GM12878 (cell line): ENCODE data around the gene MAD1L1.
"Not testable (repeated sequence)": the region's sequence is repeated elsewhere in the genome, so short reads cannot be mapped to it uniquely, and the experiment has no call there.

Experiments used
- CBFB ChIP-seq: IDR thresholded peaks from 2 replicates; pipeline ENCODE4 v1.6.1; 2016; ENCODE audit warnings: antibody characterized with exemption, low read depth
- CHD4 ChIP-seq: fragments of 200-600 bp; sonication (generic); IDR thresholded peaks from 2 replicates; pipeline ENCODE4 v1.6.1; 2016; ENCODE audit warnings: mild to moderate bottlenecking
- CTCF ChIP-seq, 3 experiments: IDR thresholded peaks in 2 of 3; conservative IDR thresholded peaks in 1 of 3; 2 replicates each; pipeline ENCODE4 v1.5.1; 2011; ENCODE audit warnings: low read depth in 3 of 3, low read length in 3 of 3, mild to moderate bottlenecking in 3 of 3, control low read depth in 2 of 3, moderate library complexity in 2 of 3, inconsistent platforms in 1 of 3, mixed read lengths in 1 of 3; ENCODE audit not compliant: control insufficient read depth in 2 of 3, insufficient read depth in 1 of 3; ENCODE audit errors: extremely low read depth in 1 of 3
- NR2C2 ChIP-seq: IDR thresholded peaks from 2 replicates; pipeline ENCODE4 v1.6.1; 2011; ENCODE audit warnings: borderline replicate concordance, low read depth; ENCODE audit not compliant: control insufficient read depth, insufficient read length
- SIN3A ChIP-seq: IDR thresholded peaks from 2 replicates; pipeline ENCODE4 v1.6.1; 2012; ENCODE audit warnings: low read depth, low read length, improper control_type of control experiment

DNA sequence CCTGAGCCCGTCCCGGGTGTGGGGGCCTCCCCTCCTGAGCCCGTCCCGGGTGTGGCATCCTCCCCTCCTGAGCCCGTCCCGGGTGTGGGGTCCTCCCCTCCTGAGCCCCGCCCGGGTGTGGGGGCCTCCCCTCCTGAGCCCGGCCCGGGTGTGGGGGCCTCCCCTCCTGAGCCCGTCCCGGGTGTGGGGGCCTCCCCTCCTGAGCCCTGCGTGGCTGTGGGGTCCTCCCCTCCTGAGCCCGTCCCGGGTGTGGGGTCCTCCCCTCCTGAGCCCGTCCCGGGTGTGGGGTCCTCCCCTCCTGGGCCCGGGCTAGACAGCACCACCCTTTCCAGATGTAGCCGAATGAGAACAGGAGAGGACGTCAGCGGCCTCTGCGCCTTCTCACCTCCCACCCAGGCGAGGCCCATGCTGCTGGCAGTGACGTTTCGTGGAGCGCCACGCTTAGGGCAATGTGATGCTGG lies 405.2 kb downstream of the MAD1L1 start:
- TF ChIP-seq NR2C2; CTCF (IDR thresholded peaks at IDR 0.05 in 2 of 3, conservative IDR thresholded peaks at IDR 0.05 in 1 of 3; ENCODE audit: control insufficient read depth in 2 of 3, extremely low read depth in 1 of 3, insufficient read depth in 1 of 3, low read depth in 3 of 3, low read length in 3 of 3); CHD4; CBFB; SIN3A: not testable (repeated sequence)
